Measurements from ENCODE around the gene ITPK1.

The ITPK1 gene

GRCh38 chr14:93010130-93010499, 105.6 kb downstream of the ITPK1 start:
- no peak for DNase-seq (ENCODE audit: low spot score)

GRCh38 chr14:93009471-93010129, 106.1 kb downstream of the ITPK1 start:
- DNase-seq (ENCODE audit: low spot score) = no peak

GRCh38 chr14:93008381-93008780, 107.3 kb downstream of the ITPK1 start:
- DNase-seq (ENCODE audit: low spot score) = no peak

- DNase-seq (ENCODE audit: low spot score) = no peak
These were observed 108.3 kb downstream of the ITPK1 start for GRCh38 chr14:93007225-93007997.

GRCh38 chr14:93006567-93007051, 109.1 kb downstream of the ITPK1 start:
- no peak for DNase-seq (ENCODE audit: low spot score)

GRCh38 chr14:93005838-93006237, 109.9 kb downstream of the ITPK1 start:
- DNase-seq (ENCODE audit: low spot score) = no peak

GRCh38 chr14:93005135-93005813, 110.5 kb downstream of the ITPK1 start:
- DNase-seq (ENCODE audit: low spot score) = no peak

- no peak for DNase-seq (ENCODE audit: low spot score)
These were observed 111.0 kb downstream of the ITPK1 start for GRCh38 chr14:93004699-93005082.

- DNase-seq (ENCODE audit: low spot score) = no peak
These were observed 111.6 kb downstream of the ITPK1 start for GRCh38 chr14:93003945-93004698.

- no peak for DNase-seq (ENCODE audit: low spot score)
These were observed 112.8 kb downstream of the ITPK1 start for GRCh38 chr14:93002851-93003298.

GRCh38 chr14:93002049-93002448, 113.7 kb downstream of the ITPK1 start:
- DNase-seq (ENCODE audit: low spot score) = no peak

- DNase-seq (ENCODE audit: low spot score) = no peak
These were observed 116.8 kb downstream of the ITPK1 start for GRCh38 chr14:92998946-92999345.

GRCh38 chr14:92997343-92998061, 118.2 kb downstream of the ITPK1 start:
- DNase-seq (ENCODE audit: low spot score) = no peak

GRCh38 chr14:92995620-92996019, 120.1 kb downstream of the ITPK1 start:
- no peak for DNase-seq (ENCODE audit: low spot score)

GRCh38 chr14:92994942-92995341, 120.8 kb downstream of the ITPK1 start:
- DNase-seq (ENCODE audit: low spot score) = no peak

- DNase-seq (ENCODE audit: low spot score) = no peak
These were observed 121.5 kb downstream of the ITPK1 start for GRCh38 chr14:92994131-92994676.

- DNase-seq (ENCODE audit: low spot score) = no peak
These were observed 122.4 kb downstream of the ITPK1 start for GRCh38 chr14:92993302-92993701.

- no peak for DNase-seq (ENCODE audit: low spot score)
These were observed 124.2 kb downstream of the ITPK1 start for GRCh38 chr14:92991536-92991935.

- DNase-seq (ENCODE audit: low spot score) = no peak
These were observed 125.0 kb downstream of the ITPK1 start for GRCh38 chr14:92990456-92991430.
